ENCODE measurements around the gene TTLL10.

GRCh38 chr1:1145547-1145914 lies 28.1 kb upstream of the TTLL10 start:
- TF ChIP-seq CTCF (IDR thresholded peaks at IDR 0.05; ENCODE audit: insufficient read depth, low read length, poor library complexity, severe bottlenecking) (no peak), EZH2phosphoT487 (conservative IDR thresholded peaks at IDR 0.05; ENCODE audit: low read length) (no peak)
